HEK293T (cell line): Measurements from ENCODE around the gene ABCD4.

ENCODE experiments used
- FOXA1 ChIP-seq: fragments of 450-650 bp; IDR thresholded peaks from 2 replicates; pipeline ENCODE4 v1.6.1; 2016; ENCODE audit warnings: mild to moderate bottlenecking
- FOXK2 ChIP-seq: fragments of 450-650 bp; IDR thresholded peaks from 2 replicates; pipeline ENCODE4 v1.6.1; 2016; ENCODE audit warnings: mild to moderate bottlenecking

GRCh38 chr14:74275241-74275841 lies 27.4 kb downstream of the ABCD4 start:
- no peak for TF ChIP-seq FOXK2
- TF ChIP-seq FOXA1, result no peak
